Activated CD4-positive, CD25-positive, alpha-beta regulatory T cell (primary cell): Measurements from ENCODE around the gene SNAPC1.

Source experiments
- DNase-seq, 4 experiments: peaks; one replicate each; lab custom pipeline; 2025; lab: John Stamatoyannopoulos, UW

Gene SNAPC1

GRCh38 chr14:61812347-61813095 lies 50.3 kb downstream of the SNAPC1 start, which contains the start of gene SYT16:
Gene SYT16, plus strand, starts transcription at chr14:61812703.
- DNase-seq, result no peak

- no peak for DNase-seq
Measured at GRCh38 chr14:61813096-61813606, 50.9 kb downstream of the SNAPC1 start.

- no peak for DNase-seq
Measured at GRCh38 chr14:61822458-61822857, 60.2 kb downstream of the SNAPC1 start.

GRCh38 chr14:61832783-61833182 lies 70.6 kb downstream of the SNAPC1 start:
- DNase-seq, result no peak

- no peak for DNase-seq
Measured at GRCh38 chr14:61836184-61836583, 74.0 kb downstream of the SNAPC1 start.

- DNase-seq, result no peak
Measured at GRCh38 chr14:61836807-61837206, 74.6 kb downstream of the SNAPC1 start.

- DNase-seq, result peak; percentile 24 to 55 (median 41)
Measured at GRCh38 chr14:61837336-61838229, 75.4 kb downstream of the SNAPC1 start.

- no peak for DNase-seq
Measured at GRCh38 chr14:61838661-61839245, 76.5 kb downstream of the SNAPC1 start.

- no peak for DNase-seq
Measured at GRCh38 chr14:61839507-61839906, 77.3 kb downstream of the SNAPC1 start.

- DNase-seq, result no peak
Measured at GRCh38 chr14:61841145-61841544, 78.9 kb downstream of the SNAPC1 start.
